Neural cell (in vitro differentiated cells): ENCODE results near the gene AHNAK2.

Experiments used
- CTCF ChIP-seq: fragments of 450-650 bp; IDR thresholded peaks from 2 replicates; pipeline ENCODE4 v1.5.1; 2014; ENCODE audit warnings: antibody characterized with exemption, mild to moderate bottlenecking, moderate library complexity; ENCODE audit not compliant: poor library complexity, severe bottlenecking
- EP300 ChIP-seq: fragments of 450-650 bp; conservative IDR thresholded peaks from 2 replicates; pipeline ENCODE4 v1.6.1; 2014; ENCODE audit warnings: antibody characterized with exemption, mild to moderate bottlenecking, moderate library complexity; ENCODE audit not compliant: poor library complexity, severe bottlenecking
- EZH2 ChIP-seq: fragments of 200-600, 300-800 bp; shearing (Covaris generic), sonication (generic); IDR thresholded peaks from 2 replicates; pipeline ENCODE4 v1.6.1; 2014; ENCODE audit warnings: antibody characterized with exemption, low read length, borderline replicate concordance, mild to moderate bottlenecking; ENCODE audit not compliant: insufficient read depth, poor library complexity, severe bottlenecking
- POLR2AphosphoS5 ChIP-seq: IDR thresholded peaks from 2 replicates; pipeline ENCODE4 v1.6.1; 2012
- RAD21 ChIP-seq: fragments of 450-650 bp; conservative IDR thresholded peaks from 2 replicates; pipeline ENCODE4 v1.6.1; 2014; ENCODE audit warnings: antibody characterized with exemption, mild to moderate bottlenecking, moderate library complexity
- REST ChIP-seq: IDR thresholded peaks from 2 replicates; pipeline ENCODE4 v1.6.1; 2012; ENCODE audit warnings: borderline replicate concordance
- SMC3 ChIP-seq: fragments of 450-650 bp; conservative IDR thresholded peaks from 2 replicates; pipeline ENCODE4 v1.6.1; 2014; ENCODE audit warnings: antibody characterized with exemption, mild to moderate bottlenecking, moderate library complexity; ENCODE audit not compliant: poor library complexity
- TAF1 ChIP-seq: IDR thresholded peaks from 2 replicates; pipeline ENCODE4 v1.6.1; 2012; ENCODE audit warnings: low read depth

GRCh38 chr14:104939666-104940410, 38.3 kb downstream of the AHNAK2 start:
- TF ChIP-seq REST (no peak), EZH2 (no peak), CTCF (no peak), POLR2AphosphoS5 (no peak), EP300 (no peak), SMC3 (no peak), TAF1 (no peak), RAD21 (no peak)
